Transverse colon (tissue), 3 donors: ENCODE data around the gene GABRG3.

Experiments used
- POLR2A ChIP-seq: fragments of 450-650 bp; IDR thresholded peaks from one replicate; pipeline ENCODE4 v1.6.1; 2016; ENCODE audit warnings: antibody characterized with exemption, mild to moderate bottlenecking, moderate library complexity
- TF ChIP-seq, protein P1 (sequence below), 5 experiments: fragments of 200-600 bp in 3 of 5; fragments of 450-650 bp in 2 of 5; sonication (generic) in 3 of 5; IDR thresholded peaks; 1 replicate in 2 of 5; 2 replicates in 3 of 5; pipeline ENCODE4 v1.5.1; 2016 to 2017; ENCODE audit warnings: antibody characterized with exemption in 5 of 5, inconsistent platforms in 3 of 5, mild to moderate bottlenecking in 2 of 5, moderate library complexity in 1 of 5

DNA sequence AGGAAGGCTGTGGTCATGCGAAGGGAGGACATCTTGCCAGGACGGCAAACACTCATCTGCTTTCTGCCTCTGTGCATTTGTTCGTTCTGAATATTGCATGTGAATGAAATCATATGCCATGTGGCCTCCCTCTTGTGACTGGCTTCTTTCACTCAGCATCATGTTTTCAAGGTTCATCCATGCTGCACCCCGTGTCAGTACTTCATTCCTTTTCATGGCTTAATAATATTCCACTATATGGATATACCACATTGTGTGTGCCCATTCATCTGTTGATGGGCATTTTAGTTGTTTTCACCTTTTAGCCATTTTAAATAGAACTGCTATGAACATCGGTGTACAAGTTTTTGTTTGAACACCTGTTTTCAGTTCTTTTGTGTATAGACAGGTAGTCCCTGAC, 118.7 kb downstream of the GABRG3 start:
- TF ChIP-seq, protein P1, sequence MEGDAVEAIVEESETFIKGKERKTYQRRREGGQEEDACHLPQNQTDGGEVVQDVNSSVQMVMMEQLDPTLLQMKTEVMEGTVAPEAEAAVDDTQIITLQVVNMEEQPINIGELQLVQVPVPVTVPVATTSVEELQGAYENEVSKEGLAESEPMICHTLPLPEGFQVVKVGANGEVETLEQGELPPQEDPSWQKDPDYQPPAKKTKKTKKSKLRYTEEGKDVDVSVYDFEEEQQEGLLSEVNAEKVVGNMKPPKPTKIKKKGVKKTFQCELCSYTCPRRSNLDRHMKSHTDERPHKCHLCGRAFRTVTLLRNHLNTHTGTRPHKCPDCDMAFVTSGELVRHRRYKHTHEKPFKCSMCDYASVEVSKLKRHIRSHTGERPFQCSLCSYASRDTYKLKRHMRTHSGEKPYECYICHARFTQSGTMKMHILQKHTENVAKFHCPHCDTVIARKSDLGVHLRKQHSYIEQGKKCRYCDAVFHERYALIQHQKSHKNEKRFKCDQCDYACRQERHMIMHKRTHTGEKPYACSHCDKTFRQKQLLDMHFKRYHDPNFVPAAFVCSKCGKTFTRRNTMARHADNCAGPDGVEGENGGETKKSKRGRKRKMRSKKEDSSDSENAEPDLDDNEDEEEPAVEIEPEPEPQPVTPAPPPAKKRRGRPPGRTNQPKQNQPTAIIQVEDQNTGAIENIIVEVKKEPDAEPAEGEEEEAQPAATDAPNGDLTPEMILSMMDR (IDR thresholded peaks at IDR 0.05): no peak
- TF ChIP-seq POLR2A: no peak
